Measurements from ENCODE around the gene CRIM1.

- TF ChIP-seq, protein P1, sequence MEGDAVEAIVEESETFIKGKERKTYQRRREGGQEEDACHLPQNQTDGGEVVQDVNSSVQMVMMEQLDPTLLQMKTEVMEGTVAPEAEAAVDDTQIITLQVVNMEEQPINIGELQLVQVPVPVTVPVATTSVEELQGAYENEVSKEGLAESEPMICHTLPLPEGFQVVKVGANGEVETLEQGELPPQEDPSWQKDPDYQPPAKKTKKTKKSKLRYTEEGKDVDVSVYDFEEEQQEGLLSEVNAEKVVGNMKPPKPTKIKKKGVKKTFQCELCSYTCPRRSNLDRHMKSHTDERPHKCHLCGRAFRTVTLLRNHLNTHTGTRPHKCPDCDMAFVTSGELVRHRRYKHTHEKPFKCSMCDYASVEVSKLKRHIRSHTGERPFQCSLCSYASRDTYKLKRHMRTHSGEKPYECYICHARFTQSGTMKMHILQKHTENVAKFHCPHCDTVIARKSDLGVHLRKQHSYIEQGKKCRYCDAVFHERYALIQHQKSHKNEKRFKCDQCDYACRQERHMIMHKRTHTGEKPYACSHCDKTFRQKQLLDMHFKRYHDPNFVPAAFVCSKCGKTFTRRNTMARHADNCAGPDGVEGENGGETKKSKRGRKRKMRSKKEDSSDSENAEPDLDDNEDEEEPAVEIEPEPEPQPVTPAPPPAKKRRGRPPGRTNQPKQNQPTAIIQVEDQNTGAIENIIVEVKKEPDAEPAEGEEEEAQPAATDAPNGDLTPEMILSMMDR (IDR thresholded peaks at IDR 0.05; ENCODE audit: borderline replicate concordance, extremely low read depth, low read length, poor library complexity, severe bottlenecking): no peak
- no peak for TF ChIP-seq EZH2 (IDR thresholded peaks at IDR 0.05; ENCODE audit: borderline replicate concordance, low read depth, low read length, severe bottlenecking)
These were observed 37.0 kb upstream of the CRIM1 start for GRCh38 chr2:36318547-36318946.

Data from DND-41 (cell line).